GM12872 (cell line): ENCODE data around the gene IGF2.

ENCODE experiments used
- CTCF ChIP-seq: IDR thresholded peaks from 3 replicates; pipeline ENCODE4 v1.5.1; 2011; ENCODE audit warnings: low read depth, mild to moderate bottlenecking, low read length, moderate library complexity; ENCODE audit not compliant: insufficient read depth

The IGF2 gene

GRCh38 chr11:2148595-2148994, 9.4 kb upstream of the IGF2 start:
- no peak for TF ChIP-seq CTCF

GRCh38 chr11:2147391-2147790, 8.2 kb upstream of the IGF2 start:
- TF ChIP-seq CTCF, result no peak

GRCh38 chr11:2146051-2146450, 6.9 kb upstream of the IGF2 start:
- TF ChIP-seq CTCF, result no peak

- TF ChIP-seq CTCF, result no peak
Measured at GRCh38 chr11:2144544-2145248, 5.5 kb upstream of the IGF2 start.

GRCh38 chr11:2143799-2144543, 4.8 kb upstream of the IGF2 start:
- TF ChIP-seq CTCF, result no peak

- TF ChIP-seq CTCF, result no peak
Measured at GRCh38 chr11:2143477-2143798, 4.2 kb upstream of the IGF2 start.

- no peak for TF ChIP-seq CTCF
Measured at GRCh38 chr11:2142762-2143202, 3.6 kb upstream of the IGF2 start.
